ENCODE data around the gene TTC7B. TPM values are rescaled to one million over a fixed set of nuclear protein-coding genes. Genes with fewer than 3 reads are reported as not detected.

Gene TTC7B
- total RNA-seq, 1 donor from 2014 or later: 5.0 TPM

Other genes with a start within 250 kb of the TTC7B start
- gene RPS6KA5, start 244.2 kb upstream of the TTC7B start, total RNA-seq: 50.5 and 52.3 TPM in 2 replicates